GM19372 (cell line): ENCODE measurements around the gene STYXL1.
"Not testable (repeated sequence)": the region's sequence is repeated elsewhere in the genome, so short reads cannot be mapped to it uniquely, and the experiment has no call there.

Experiments
- ATAC-seq: cut with Tn5 transposase; IDR thresholded peaks from one replicate; pipeline ENCODE4 v1.9.1; 2021; ENCODE audit warnings: mild to moderate bottlenecking, low read depth, moderate library complexity; ENCODE audit not compliant: unreplicated experiment

STYXL1 gene, protein sequence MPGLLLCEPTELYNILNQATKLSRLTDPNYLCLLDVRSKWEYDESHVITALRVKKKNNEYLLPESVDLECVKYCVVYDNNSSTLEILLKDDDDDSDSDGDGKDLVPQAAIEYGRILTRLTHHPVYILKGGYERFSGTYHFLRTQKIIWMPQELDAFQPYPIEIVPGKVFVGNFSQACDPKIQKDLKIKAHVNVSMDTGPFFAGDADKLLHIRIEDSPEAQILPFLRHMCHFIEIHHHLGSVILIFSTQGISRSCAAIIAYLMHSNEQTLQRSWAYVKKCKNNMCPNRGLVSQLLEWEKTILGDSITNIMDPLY

DNA sequence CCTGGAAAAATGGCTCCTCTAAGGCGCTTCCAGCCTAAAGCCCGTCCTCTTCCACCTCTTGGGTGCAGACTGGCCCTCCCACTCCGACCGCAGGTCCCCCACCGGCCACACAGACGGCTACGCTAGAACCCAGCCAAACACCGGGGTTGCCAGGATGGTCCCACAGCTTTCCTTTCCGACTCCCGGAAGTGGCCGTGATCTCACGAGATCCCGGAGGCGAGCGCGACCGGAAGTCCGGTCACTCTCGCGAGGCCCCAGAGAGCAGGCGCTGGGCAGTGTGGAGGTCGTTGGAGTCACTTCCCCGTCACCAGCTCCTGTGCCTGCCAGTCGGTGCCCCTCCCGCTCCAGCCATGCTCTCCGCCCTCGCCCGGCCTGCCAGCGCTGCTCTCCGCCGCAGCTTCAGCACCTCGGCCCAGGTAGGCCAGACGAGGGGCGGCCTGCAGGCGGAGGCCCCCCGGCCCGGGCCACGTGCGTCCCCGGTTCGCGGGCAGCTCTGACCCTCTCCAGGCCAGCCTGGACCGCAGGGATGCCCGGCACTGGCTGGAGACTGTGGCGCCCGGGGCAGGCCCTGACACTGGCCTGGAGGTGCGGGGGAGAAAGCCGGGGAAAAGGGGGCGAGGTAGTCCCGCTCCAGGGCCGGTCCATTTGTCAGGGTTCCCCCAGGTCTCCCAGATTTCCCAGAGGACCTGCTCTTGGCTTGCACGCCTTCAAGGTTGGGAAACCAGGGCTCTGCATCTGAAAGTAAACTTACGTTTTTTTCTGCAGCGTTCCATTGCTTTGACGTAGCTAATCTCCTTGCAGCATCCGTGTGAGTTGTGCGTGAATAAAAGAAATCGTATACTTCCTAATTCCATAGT, at the start of gene STYXL1, which contains the start of gene MDH2:
Gene STYXL1 (minus strand): TSS at position 190 of the 857 bp plus-strand sequence. CDS start 17,477 bp downstream, outside the sequence.
Gene MDH2 (plus strand): TSS at position 296 of the 857 bp plus-strand sequence. CDS start 55 bp downstream, at position 351.
- ATAC-seq: peak; percentile 94

DNA sequence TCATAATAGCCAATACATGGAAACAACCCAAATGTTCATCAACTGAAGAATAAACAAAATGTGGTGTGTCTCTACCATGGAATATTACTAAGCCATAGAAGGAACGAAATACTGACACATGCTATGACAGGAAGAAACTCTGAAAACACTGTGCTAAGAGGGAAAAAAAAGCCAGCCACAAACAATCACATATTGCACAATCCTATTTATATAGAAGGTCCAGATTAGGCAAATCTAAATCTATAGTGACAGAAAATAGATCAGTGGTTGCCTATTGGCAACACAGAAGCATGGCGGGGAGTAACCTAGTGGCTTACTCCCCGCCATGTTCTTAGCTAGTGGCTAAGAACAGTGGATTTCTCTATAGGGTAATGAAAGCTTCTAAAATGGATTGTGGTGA, 48.1 kb upstream of the STYXL1 start:
- no peak for ATAC-seq

GRCh38 chr7:76094326-76094725, 46.5 kb upstream of the STYXL1 start:
- ATAC-seq: not testable (repeated sequence)

DNA sequence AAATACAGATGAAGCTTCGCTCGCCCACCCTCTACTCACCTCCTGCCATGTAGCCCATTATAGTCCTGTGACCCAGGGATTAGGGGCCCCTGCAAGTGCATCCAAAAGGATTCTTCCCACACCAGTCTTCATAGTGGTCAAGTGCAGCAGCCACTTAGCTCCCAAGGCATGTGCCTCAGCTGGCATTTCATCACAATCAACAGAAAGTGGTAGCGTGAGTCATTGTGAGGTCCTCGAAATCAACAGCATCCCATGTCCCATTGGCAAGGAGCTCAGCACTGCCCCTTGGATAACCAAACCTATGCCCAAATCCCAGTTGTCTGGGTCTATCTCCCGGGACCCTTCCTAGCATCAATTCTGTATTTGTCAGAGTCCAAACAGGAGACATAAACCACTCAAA, 45.7 kb upstream of the STYXL1 start:
- not testable (repeated sequence) for ATAC-seq

- no peak for ATAC-seq
Measured at GRCh38 chr7:76091506-76091905, 43.7 kb upstream of the STYXL1 start.

GRCh38 chr7:76089865-76090475, 42.2 kb upstream of the STYXL1 start:
- ATAC-seq: no peak

DNA sequence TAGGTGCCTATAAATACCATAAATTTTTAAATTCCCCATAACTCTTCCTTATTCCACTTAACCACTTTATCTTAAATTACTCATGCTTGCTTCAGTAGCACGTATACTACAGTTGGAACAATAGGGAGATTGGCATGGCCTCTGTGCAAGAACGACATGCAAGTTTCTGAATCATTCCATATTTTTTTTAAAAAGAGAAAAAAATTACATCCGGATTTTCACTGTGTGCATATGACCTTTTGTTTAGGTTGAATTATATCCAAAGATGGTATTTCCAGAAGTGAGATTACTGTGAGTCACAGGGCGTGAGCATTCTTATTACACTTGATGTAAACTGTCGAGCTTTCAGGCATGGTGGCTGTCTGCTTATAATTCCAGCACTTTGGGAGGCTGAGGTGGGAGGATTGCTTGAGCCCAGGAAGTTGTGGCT, 39.6 kb upstream of the STYXL1 start:
- ATAC-seq: not testable (repeated sequence)

DNA sequence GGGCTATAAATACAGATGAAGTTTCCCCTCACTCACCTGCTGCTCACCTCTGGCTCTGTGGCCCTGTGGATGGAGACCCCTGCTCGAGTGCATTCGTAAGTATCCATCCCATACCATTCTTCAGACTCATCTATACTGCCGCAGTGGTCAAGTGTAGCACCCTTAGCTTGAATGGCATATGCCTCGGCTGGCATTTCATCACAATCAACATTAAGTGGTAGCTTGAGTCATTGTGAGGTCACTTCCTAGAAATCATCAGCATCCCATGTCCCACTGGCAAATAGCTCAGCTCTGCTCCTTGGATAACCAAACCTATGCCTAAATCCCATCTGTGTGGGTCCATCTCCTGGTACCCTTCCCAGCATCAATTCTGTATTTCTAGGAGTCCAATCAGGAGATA, 38.3 kb upstream of the STYXL1 start:
- ATAC-seq: no peak

DNA sequence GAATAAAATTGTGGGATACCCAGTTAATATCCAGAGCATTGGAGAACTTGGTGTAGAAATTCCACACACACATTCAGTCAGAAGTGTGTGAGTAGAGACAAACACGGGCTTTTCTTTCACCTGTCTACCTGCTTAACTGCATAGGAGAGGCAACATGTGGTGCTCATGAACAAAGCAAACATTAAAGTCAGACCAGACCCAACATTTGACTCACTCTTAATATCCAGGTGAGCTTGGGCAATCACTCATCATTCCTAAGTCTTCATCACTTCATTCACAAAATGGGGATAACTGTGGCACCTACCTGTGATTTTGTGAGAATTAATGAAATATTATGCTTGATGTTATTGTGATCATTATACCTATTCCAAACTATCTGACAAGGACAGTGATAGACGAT, 36.3 kb upstream of the STYXL1 start:
- ATAC-seq: not testable (repeated sequence)

- no peak for ATAC-seq
Measured at GRCh38 chr7:76080204-76080603, 32.4 kb upstream of the STYXL1 start.

- ATAC-seq: no peak
Measured at GRCh38 chr7:76077435-76077834, 29.6 kb upstream of the STYXL1 start.

DNA sequence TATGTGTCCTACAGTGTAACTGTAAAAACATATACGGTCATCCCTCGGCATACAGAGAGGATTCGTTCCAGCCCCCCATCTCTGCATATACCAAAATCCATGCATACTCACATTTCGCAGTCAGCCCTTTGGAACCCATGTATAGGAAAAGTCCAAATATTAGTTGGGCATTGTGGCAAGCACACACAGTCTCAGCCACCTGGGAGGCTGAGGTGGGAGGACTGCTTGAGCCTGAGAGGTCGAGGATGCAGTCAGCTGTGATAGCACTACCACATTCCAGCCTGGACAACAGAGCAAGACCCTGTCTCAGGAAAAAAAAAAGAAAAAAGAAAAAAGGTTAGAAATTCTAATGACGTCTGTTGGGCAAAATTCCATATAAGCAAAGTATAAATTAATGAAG, 29.2 kb upstream of the STYXL1 start:
- no peak for ATAC-seq

DNA sequence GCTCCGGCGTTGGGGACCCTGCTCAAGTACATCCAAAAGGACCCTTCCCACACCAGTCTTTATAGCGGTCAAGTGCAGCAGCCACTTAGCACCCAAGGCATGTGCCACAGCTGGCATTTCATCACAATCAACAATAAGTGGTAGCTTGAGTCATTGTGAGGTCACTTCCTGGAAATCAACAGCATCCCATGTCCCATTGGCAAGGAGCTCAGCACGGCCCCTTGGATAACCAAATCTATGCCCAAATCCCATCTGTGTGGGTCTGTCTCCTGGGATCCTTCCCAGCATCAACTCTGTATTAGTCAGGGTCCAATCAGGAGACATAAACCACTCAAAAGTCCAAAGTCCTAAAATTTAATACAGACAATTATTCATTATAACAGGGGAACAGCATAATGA, 27.2 kb upstream of the STYXL1 start:
- ATAC-seq: no peak

DNA sequence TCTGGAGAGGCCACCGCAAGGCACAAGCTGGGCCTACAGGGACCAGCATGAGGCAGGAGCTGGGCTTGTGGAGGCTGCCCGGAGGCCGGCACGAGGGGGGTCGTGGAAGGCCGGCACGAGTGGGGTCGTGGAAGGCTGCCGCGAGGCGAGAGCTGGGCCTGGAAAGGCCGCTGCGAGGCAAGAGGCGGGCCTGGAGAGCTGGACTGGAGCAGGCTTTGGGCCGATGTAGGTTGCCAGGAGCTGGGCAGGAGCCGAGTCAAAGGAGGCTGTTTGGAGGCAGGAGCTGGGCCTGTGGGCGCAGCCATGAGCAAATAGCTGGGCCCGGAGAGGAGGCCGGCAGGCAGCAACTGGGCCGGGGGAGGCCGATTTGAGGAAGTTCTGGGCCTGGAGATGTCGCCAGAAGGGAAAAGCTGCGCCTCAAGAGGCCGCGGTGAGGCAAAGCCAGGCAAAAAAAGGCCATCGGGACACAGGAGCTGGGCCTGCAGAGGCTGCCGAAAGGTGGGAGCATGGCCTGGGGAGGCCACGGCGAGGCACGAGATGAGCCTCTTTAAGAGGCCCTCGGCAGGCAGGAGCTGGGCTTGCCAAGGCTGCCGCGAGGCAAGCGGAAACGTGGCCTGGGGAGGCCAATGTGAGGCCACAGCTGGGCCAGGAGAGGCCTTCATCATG, 26.6 kb upstream of the STYXL1 start:
- ATAC-seq: no peak

GRCh38 chr7:76073335-76073990, 25.7 kb upstream of the STYXL1 start:
- ATAC-seq: no peak

DNA sequence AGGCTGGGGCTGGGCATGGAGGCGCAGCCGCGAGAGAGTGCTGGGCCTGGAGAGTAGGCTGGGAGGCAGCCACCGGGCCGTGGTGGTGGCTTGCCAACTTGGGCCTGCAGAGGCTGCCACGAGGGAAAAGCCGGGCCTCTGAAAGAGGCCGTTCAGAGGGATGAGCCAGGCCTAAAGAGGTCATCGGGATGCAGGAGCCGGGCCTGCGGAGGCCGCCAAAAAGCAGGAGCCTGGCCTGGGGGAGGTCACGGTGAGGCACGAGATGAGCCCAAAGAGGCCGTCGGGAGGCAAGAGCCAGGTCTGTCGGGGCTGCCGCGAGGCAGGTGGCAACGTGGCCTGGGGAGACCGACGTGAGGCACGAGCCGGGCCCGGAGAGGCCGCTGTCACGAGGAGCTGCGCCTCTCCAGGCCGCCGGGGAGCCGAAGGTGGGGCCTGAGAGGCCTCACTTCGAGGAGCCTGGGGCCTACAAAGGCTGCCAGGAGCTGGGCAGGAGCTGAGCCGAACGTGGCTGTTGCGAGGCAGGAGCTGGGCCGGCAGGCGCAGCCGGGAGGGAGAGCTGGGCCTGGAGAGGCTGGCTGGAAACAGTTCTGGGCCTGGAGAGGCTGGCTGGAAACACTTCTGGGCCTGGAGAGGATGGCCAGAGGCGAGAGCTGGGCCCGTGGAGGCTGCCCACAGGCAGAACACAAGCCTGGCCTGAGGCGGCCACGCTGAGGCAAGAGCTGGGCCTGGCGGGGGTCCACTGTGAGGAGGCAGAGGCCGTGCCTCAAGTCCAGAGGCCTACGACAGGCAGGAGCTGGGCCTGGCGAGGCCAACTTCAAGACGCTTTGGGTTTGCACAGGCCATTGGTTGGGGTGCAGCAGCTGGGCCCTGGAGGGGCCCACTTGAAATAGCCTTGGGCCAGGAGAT, 24.7 kb upstream of the STYXL1 start:
- no peak for ATAC-seq

DNA sequence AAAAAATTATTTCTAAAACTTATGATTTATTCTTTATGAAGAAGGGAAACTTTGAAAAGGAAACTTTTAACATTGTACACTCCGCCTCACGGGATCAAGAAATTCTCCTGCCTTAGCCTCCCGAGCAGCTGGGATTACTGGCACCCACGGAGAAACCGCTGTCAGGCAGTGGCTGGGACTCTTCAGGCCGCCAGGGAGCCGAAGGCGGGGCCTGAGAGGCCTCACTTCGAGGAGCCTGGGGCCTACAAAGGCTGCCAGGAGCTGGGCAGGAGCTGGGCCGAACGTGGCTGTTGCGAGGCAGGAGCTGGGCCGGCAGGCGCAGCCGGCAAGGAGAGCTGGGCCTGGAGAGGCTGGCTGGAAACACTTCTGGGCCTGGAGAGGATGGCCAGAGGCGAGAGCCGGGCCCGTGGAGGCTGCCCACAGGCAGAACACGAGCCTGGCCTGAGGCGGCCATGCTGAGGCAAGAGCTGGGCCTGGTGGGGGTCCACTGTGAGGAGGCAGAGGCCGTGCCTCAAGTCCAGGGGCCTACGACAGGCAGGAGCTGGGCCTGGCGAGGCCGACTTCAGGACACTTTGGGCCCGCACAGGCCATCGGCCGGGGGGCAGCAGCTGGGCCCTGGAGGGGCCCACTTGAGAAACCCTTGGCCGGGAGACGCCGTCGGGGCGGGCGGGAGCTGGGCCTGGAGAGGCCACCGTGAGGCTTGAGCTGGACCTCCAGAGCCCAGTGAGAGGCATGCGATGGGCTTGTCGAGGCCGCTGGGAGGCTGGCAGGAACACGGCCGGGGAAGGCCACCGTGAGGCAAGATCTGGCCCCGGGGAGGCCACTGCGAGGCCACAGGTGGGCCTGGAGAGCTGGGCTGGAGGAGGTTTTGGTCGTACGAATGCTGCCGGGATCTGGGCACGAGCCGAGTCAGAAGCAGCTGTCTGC, 23.8 kb upstream of the STYXL1 start:
- no peak for ATAC-seq

GRCh38 chr7:76069238-76069638, 21.4 kb upstream of the STYXL1 start:
- ATAC-seq: no peak
